HuH-7.5 (cell line): Measurements from ENCODE around the gene ILDR1.
"Not testable (repeated sequence)": the region's sequence is repeated elsewhere in the genome, so short reads cannot be mapped to it uniquely, and the experiment has no call there.

Source experiments
- DNase-seq: peaks from one replicate; pipeline ENCODE4 v3.0.0; 2011; ENCODE audit warnings: low spot score

The ILDR1 gene

GRCh38 chr3:122021811-122022401 lies at the start of gene ILDR1:
Gene ILDR1 (minus strand): TSS chr3:122022247. CDS start chr3:122022077, 170 bp downstream.
- DNase-seq: peak; percentile 56

GRCh38 chr3:122067588-122068240 lies 45.7 kb upstream of the ILDR1 start:
- DNase-seq: no peak

- DNase-seq: no peak
These were observed 45.1 kb upstream of the ILDR1 start for GRCh38 chr3:122067214-122067550.

GRCh38 chr3:122066331-122067213 lies 44.5 kb upstream of the ILDR1 start:
- no peak for DNase-seq

- DNase-seq: no peak
These were observed 42.3 kb upstream of the ILDR1 start for GRCh38 chr3:122064326-122064725.

- no peak for DNase-seq
These were observed 41.9 kb upstream of the ILDR1 start for GRCh38 chr3:122063908-122064307.

GRCh38 chr3:122060040-122060698 lies 38.1 kb upstream of the ILDR1 start:
- DNase-seq: no peak

GRCh38 chr3:122058294-122058693 lies 36.2 kb upstream of the ILDR1 start:
- DNase-seq: no peak

GRCh38 chr3:122057671-122058070 lies 35.6 kb upstream of the ILDR1 start:
- no peak for DNase-seq

GRCh38 chr3:122055215-122055614 lies 33.2 kb upstream of the ILDR1 start, which contains the start of gene CD86:
Gene CD86 (plus strand): TSS chr3:122055362. CDS start chr3:122055490, 128 bp downstream.
- no peak for DNase-seq

GRCh38 chr3:122052968-122053367 lies 30.9 kb upstream of the ILDR1 start:
- DNase-seq: no peak

- DNase-seq: not testable (repeated sequence)
These were observed 25.7 kb upstream of the ILDR1 start for GRCh38 chr3:122047773-122048172.

GRCh38 chr3:122047296-122047695 lies 25.2 kb upstream of the ILDR1 start:
- DNase-seq: not testable (repeated sequence)

- no peak for DNase-seq
These were observed 11.0 kb upstream of the ILDR1 start for GRCh38 chr3:122033023-122033422.

GRCh38 chr3:122032531-122032930 lies 10.5 kb upstream of the ILDR1 start:
- DNase-seq: no peak

- DNase-seq: no peak
These were observed 9.0 kb upstream of the ILDR1 start for GRCh38 chr3:122031123-122031468.

GRCh38 chr3:122030381-122031122 lies 8.5 kb upstream of the ILDR1 start:
- DNase-seq: no peak

GRCh38 chr3:122025296-122025695 lies 3.2 kb upstream of the ILDR1 start:
- no peak for DNase-seq

- no peak for DNase-seq
These were observed 2.8 kb upstream of the ILDR1 start for GRCh38 chr3:122024800-122025199.

- DNase-seq: no peak
These were observed 1.4 kb upstream of the ILDR1 start for GRCh38 chr3:122023335-122023910.

- DNase-seq: no peak
These were observed 1.0 kb downstream of the ILDR1 start for GRCh38 chr3:122021037-122021436.
